ENCODE data around the gene AK4. TPM values are rescaled to one million over a fixed set of nuclear protein-coding genes. Genes with fewer than 3 reads are reported as not detected.

The AK4 gene
- polyA plus RNA-seq, 1 donor (not counting 4 experiments of a cell fraction or from before 2014, with no cell fraction given), result 90.0 TPM

DNA sequence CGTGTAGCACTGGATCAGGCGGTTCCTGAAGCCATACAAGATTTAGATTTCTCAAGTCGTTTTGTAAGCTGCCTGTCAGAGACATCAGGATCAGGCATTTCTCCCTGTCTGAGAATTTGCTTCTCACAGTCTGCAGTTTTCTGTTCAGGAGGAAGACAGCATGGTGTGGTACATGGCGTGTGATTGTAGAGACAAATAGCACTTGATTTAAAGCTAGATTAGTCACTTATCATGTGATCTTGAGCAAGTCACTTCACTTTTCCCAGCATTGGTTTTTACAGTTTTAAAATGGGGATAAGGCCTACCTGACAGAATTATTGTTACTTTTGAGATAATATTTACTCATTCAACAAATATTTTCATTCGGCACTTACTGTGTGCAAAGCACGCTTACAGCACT, 63.3 kb downstream of the AK4 start:
- no peak overlapping the region for H3K4me3 ChIP-seq (ENCODE audit: control insufficient read depth in 2 of 3, extremely low read depth in 1 of 3, insufficient read depth in 2 of 3, low read depth in 1 of 3, low read length in 3 of 3)
- no peaks in the 10 kb centered on the region for H3K27me3 ChIP-seq (ENCODE audit: control insufficient read depth, extremely low read depth, insufficient read depth, low read length)
- DNase-seq (ENCODE audit: low read depth, low spot score), result no peak
- H3K9ac ChIP-seq (ENCODE audit: control insufficient read depth, extremely low read depth, insufficient read depth, low read length), result no peak overlapping the region
- H3K4me2 ChIP-seq (ENCODE audit: control insufficient read depth, extremely low read depth, insufficient read depth, low read depth, low read length), result no peak overlapping the region
- H2AFZ ChIP-seq (ENCODE audit: control insufficient read depth, low read length), result no peak overlapping the region
- H4K20me1 ChIP-seq (ENCODE audit: control insufficient read depth, extremely low read depth, insufficient read depth, low read length), result peaks cover 5% of the 10 kb centered on the region
- TF ChIP-seq, protein P1, sequence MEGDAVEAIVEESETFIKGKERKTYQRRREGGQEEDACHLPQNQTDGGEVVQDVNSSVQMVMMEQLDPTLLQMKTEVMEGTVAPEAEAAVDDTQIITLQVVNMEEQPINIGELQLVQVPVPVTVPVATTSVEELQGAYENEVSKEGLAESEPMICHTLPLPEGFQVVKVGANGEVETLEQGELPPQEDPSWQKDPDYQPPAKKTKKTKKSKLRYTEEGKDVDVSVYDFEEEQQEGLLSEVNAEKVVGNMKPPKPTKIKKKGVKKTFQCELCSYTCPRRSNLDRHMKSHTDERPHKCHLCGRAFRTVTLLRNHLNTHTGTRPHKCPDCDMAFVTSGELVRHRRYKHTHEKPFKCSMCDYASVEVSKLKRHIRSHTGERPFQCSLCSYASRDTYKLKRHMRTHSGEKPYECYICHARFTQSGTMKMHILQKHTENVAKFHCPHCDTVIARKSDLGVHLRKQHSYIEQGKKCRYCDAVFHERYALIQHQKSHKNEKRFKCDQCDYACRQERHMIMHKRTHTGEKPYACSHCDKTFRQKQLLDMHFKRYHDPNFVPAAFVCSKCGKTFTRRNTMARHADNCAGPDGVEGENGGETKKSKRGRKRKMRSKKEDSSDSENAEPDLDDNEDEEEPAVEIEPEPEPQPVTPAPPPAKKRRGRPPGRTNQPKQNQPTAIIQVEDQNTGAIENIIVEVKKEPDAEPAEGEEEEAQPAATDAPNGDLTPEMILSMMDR (optimal IDR thresholded peaks at IDR 0.05 in 1 of 3, IDR thresholded peaks at IDR 0.05 in 1 of 3, conservative IDR thresholded peaks at IDR 0.05 in 1 of 3; ENCODE audit: extremely low read depth in 1 of 3, insufficient read depth in 2 of 3, low read length in 3 of 3), result no peak
- no peak for TF ChIP-seq EZH2 (IDR thresholded peaks at IDR 0.05; ENCODE audit: low read length)
- peaks cover 12% of the 10 kb centered on the region for H3K79me2 ChIP-seq (ENCODE audit: control insufficient read depth, insufficient read depth, low read length)
- H3K4me1 ChIP-seq (ENCODE audit: control insufficient read depth, extremely low read depth, insufficient read depth, low read length), result no peaks in the 10 kb centered on the region
- H3K27ac ChIP-seq (ENCODE audit: control insufficient read depth, insufficient read depth, low read length), result no peak overlapping the region
- dilution Hi-C loops (cut with MboI; ENCODE audit: extremely low pct_ligation_motif_present, low sequenced_read_pairs), result no loop called here
- H3K36me3 ChIP-seq (ENCODE audit: control insufficient read depth in 2 of 2, extremely low read depth in 1 of 2, insufficient read depth in 2 of 2, low read length in 2 of 2), result peaks cover 0 to 3% of the 10 kb centered on the region in 2 experiments
- FAIRE-seq, result no peak
- H3K9me1 ChIP-seq (ENCODE audit: control insufficient read depth, extremely low read depth, insufficient read depth, low read length), result no peaks in the 10 kb centered on the region
- no peaks in the 10 kb centered on the region for H3K9me3 ChIP-seq (ENCODE audit: control insufficient read depth, low read depth, low read length)

- H3K9ac ChIP-seq (ENCODE audit: control insufficient read depth, extremely low read depth, insufficient read depth, low read length), result no peak overlapping the region
- no peaks in the 10 kb centered on the region for H3K9me1 ChIP-seq (ENCODE audit: control insufficient read depth, extremely low read depth, insufficient read depth, low read length)
- TF ChIP-seq EZH2 (IDR thresholded peaks at IDR 0.05; ENCODE audit: low read length), result no peak
- TF ChIP-seq, protein P1 (optimal IDR thresholded peaks at IDR 0.05 in 1 of 3, IDR thresholded peaks at IDR 0.05 in 1 of 3, conservative IDR thresholded peaks at IDR 0.05 in 1 of 3; ENCODE audit: extremely low read depth in 1 of 3, insufficient read depth in 2 of 3, low read length in 3 of 3), result no peak
- no peaks in the 10 kb centered on the region for H3K27me3 ChIP-seq (ENCODE audit: control insufficient read depth, extremely low read depth, insufficient read depth, low read length)
- H3K4me2 ChIP-seq (ENCODE audit: control insufficient read depth, extremely low read depth, insufficient read depth, low read depth, low read length), result no peak overlapping the region
- H3K79me2 ChIP-seq (ENCODE audit: control insufficient read depth, insufficient read depth, low read length), result peaks cover 12% of the 10 kb centered on the region
- H3K4me3 ChIP-seq (ENCODE audit: control insufficient read depth in 2 of 3, extremely low read depth in 1 of 3, insufficient read depth in 2 of 3, low read depth in 1 of 3, low read length in 3 of 3), result no peak overlapping the region
- H3K9me3 ChIP-seq (ENCODE audit: control insufficient read depth, low read depth, low read length), result no peaks in the 10 kb centered on the region
- H3K36me3 ChIP-seq (ENCODE audit: control insufficient read depth in 2 of 2, extremely low read depth in 1 of 2, insufficient read depth in 2 of 2, low read length in 2 of 2), result peaks cover 0 to 2% of the 10 kb centered on the region in 2 experiments
- FAIRE-seq (no peak), DNase-seq (ENCODE audit: low read depth, low spot score) (no peak)
- H2AFZ ChIP-seq (ENCODE audit: control insufficient read depth, low read length), result no peak overlapping the region
- peaks cover 5% of the 10 kb centered on the region for H4K20me1 ChIP-seq (ENCODE audit: control insufficient read depth, extremely low read depth, insufficient read depth, low read length)
- no peak overlapping the region for H3K27ac ChIP-seq (ENCODE audit: control insufficient read depth, insufficient read depth, low read length)
- H3K4me1 ChIP-seq (ENCODE audit: control insufficient read depth, extremely low read depth, insufficient read depth, low read length), result no peaks in the 10 kb centered on the region
- dilution Hi-C loops (cut with MboI; ENCODE audit: extremely low pct_ligation_motif_present, low sequenced_read_pairs), result no loop called here
Measured at GRCh38 chr1:65213271-65214023, 65.4 kb downstream of the AK4 start.

Data from keratinocyte (primary cell).